Astrocyte of the spinal cord (primary cell): ENCODE results near the gene PCLAF.
"Not testable (repeated sequence)": the region's sequence is repeated elsewhere in the genome, so short reads cannot be mapped to it uniquely, and the experiment has no call there.

Source experiments
- DNase-seq: peaks from one replicate; pipeline ENCODE4 v3.0.0; 2011; ENCODE audit warnings: low read depth, low spot score
- H3K4me3 ChIP-seq: 2 replicates; pipeline ENCODE4 v1.5.1; 2011; ENCODE audit warnings: low read depth, mild to moderate bottlenecking, low read length, moderate library complexity
- in situ Hi-C: cut with HindIII; loops from 2 replicates; pipeline ENCODE4 v1.10.0; 2017; ENCODE audit warnings: low sequenced_read_pairs
- TF ChIP-seq, protein P1 (sequence below): IDR thresholded peaks from 2 replicates; pipeline ENCODE4 v1.5.1; 2012; ENCODE audit warnings: low read depth, mild to moderate bottlenecking, low read length, inconsistent platforms

PCLAF gene

DNA sequence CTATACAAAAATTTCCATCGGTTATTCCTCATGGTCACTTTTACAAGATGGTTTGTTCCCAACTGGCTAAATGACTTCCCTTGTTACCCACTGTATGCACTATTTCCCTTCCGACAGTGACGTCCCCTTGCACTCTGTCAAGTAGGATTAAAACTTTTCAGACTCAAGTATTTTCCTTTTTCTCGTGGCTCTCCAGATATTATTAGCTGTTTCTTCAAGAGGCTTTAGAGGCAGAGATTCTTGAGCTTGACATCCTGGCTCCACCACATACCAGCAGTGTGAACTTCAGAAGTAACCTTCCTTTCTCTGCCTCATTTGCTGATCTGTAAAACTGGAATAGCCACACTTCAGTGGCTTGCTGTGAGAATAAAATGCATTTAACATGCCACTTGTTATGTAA is 39.3 kb downstream of the PCLAF start:
- no peak overlapping the region for H3K4me3 ChIP-seq
- TF ChIP-seq, protein P1, sequence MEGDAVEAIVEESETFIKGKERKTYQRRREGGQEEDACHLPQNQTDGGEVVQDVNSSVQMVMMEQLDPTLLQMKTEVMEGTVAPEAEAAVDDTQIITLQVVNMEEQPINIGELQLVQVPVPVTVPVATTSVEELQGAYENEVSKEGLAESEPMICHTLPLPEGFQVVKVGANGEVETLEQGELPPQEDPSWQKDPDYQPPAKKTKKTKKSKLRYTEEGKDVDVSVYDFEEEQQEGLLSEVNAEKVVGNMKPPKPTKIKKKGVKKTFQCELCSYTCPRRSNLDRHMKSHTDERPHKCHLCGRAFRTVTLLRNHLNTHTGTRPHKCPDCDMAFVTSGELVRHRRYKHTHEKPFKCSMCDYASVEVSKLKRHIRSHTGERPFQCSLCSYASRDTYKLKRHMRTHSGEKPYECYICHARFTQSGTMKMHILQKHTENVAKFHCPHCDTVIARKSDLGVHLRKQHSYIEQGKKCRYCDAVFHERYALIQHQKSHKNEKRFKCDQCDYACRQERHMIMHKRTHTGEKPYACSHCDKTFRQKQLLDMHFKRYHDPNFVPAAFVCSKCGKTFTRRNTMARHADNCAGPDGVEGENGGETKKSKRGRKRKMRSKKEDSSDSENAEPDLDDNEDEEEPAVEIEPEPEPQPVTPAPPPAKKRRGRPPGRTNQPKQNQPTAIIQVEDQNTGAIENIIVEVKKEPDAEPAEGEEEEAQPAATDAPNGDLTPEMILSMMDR, result no peak
- in situ Hi-C loops, result no loop called here
- DNase-seq, result no peak

DNA sequence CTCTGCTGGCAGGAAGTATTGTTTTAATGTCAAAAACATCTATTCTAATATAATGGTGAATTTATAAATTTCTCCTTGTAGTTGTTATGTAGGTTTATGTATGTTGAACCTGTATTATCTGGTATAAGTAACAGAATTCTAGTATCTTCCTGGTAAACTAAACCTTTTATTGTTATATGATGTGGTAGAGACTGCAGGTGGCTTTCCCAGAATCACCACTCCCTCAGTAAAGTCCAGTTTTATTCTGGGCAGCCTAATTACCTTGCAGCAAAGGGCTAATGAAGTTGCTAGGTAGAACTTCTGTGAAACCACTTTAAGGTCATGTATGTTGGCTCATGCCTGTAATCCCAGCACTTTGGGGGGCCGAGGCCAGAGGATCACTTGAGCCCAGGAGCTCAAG is 40.9 kb downstream of the PCLAF start:
- in situ Hi-C loops, result no loop called here
- H3K4me3 ChIP-seq, result no peak overlapping the region
- no peak for DNase-seq
- TF ChIP-seq, protein P1, result no peak

DNA sequence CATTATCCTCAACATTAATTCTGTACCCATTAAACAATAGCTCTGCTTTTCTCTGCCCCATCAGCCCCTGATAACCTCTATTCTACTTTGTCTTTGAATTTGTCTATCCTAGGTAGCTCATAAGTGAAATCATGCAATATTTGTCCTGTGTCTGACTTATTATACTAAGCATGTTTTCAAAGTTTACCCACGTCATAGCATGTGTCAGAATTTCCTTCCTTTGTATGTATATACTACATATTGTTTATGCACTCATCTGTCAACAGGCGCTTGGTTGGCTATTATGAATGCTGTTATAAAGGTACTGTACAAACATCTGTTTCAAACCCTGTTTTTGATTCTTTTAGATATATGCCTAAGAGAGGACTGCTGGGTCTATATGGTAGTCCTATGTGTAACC is 43.5 kb downstream of the PCLAF start:
- no peak overlapping the region for H3K4me3 ChIP-seq

DNA sequence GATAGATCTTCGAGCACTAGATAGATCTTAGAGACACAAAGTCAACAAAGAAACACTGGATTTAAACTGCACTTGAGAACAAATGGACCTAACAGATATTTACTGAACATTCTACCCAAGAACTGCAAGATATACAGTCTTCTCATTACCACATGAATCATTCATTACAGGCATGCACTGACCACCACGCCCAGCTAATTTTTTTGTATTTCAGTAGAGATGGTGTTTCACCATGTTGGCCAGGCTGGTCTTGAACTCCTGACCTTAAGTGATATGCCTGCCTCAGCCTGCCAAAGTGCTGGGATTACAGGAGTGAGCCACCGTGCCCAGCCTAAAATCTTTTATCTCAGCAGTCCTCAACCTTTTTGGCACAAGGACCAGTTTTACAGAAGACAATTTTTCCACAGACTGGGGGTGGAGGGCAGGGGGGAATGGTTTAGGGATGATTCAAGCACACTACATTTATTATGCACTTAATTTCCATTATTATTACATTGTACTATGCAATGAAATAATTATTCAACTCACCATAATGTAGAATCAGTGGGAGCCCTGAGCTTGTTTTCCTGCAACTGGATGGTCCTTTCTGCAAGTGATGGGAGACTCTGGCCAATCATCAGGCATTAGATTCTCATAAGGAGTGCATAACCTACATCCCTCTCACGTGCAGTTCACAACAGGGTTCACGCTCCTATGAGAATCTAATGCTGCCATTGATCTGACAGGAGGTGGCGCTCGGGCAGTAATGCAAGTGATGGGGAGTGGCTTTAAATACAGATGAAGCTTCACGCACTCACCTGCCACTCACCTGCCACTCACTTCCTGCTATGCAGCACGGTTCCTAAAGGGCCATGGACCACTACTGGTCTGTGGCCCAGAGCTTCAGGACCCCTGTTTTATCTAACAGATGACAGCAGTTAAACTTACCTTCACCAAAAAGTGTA is 47.0 kb downstream of the PCLAF start:
- TF ChIP-seq, protein P1, result no peak
- DNase-seq, result no peak
- in situ Hi-C loops, result no loop called here
- no peak overlapping the region for H3K4me3 ChIP-seq

More for the DNA sequence above, 43.5 kb downstream of the PCLAF start:
- in situ Hi-C loops, result no loop called here
- TF ChIP-seq, protein P1, result no peak
- DNase-seq, result no peak

DNA sequence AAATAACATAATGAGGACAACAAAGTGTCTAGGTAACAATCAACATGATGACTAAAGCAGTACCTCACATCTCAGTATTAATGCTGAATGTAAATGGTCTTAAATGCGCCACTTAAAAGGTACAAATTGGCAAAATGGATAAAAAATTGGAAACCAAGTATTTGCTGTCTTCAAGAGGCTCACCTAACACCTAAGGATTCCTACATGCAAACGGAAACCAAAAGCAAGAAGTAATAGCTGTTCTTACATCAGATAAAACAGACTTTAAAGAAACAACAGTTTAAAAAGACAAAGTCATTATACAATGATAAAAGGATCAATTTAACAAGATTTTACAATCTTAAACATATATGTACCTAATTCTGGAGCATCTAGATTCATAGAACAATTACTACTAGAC is 47.7 kb downstream of the PCLAF start:
- in situ Hi-C loops, result no loop called here
- no peak overlapping the region for H3K4me3 ChIP-seq
- TF ChIP-seq, protein P1, result no peak
- no peak for DNase-seq

DNA sequence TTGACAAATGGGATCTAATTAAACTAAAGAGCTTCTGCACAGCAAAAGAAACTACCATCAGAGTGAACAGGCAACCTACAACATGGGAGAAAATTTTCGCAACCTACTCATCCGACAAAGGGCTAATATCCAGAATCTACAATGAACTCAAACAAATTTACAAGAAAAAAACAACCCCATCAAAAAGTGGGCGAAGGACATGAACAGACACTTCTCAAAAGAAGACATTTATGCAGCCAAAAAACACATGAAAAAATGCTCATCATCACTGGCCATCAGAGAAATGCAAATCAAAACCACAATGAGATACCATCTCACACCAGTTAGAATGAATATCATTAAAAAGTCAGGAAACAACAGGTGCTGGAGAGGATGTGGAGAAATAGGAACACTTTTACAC is 49.6 kb downstream of the PCLAF start:
- in situ Hi-C loops, DNase-seq, H3K4me3 ChIP-seq: not testable (repeated sequence)

DNA sequence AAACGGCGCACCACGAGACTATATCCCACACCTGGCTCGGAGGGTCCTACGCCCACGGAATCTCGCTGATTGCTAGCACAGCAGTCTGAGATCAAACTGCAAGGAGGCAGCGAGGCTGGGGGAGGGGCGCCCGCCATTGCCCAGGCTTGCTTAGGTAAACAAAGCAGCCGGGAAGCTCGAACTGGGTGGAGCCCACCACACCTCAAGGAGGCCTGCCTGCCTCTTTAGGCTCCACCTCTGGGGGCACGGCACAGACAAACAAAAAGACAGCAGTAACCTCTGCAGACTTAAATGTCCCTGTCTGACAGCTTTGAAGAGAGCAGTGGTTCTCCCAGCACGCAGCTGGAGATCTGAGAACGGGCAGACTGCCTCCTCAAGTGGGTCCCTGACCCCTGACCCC is 54.3 kb downstream of the PCLAF start:
- in situ Hi-C loops, DNase-seq: not testable (repeated sequence)

DNA sequence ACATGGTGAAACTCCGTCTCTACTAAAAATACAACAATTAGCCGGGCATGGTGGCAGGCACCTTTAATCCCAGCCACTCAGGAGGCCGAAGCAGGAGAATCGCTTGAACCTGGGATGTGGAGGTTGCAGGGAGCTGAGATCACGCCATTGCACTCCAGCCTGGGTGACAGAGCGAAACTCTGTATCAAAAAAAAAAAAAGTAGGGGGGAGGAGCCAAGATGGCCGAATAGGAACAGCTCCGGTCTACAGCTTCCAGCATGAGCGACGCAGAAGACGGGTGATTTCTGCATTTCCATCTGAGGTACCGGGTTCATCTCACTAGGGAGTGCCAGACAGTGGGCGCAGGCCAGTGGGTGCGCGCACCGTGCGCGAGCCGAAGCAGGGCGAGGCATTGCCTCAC is 54.8 kb downstream of the PCLAF start:
- DNase-seq, in situ Hi-C loops, H3K4me3 ChIP-seq: not testable (repeated sequence)

More for the DNA sequence above, 54.3 kb downstream of the PCLAF start:
- H3K4me3 ChIP-seq, result not testable (repeated sequence)
